HG02571 (cell line): Measurements from ENCODE around the gene RPS6KB2.
A peak's percentile ranks its signal among the peaks of the same experiment; 100 is the strongest.

Experiments
- ATAC-seq: cut with Tn5 transposase; IDR thresholded peaks from one replicate; pipeline ENCODE4 v1.9.1; 2021; ENCODE audit warnings: mild to moderate bottlenecking, moderate library complexity; ENCODE audit not compliant: unreplicated experiment

Gene RPS6KB2

GRCh38 chr11:67410369-67410831 is 17.9 kb upstream of the RPS6KB2 start:
- ATAC-seq, result no peak

GRCh38 chr11:67410984-67411784 is 17.1 kb upstream of the RPS6KB2 start:
- no peak for ATAC-seq

- ATAC-seq, result no peak
These were observed 16.5 kb upstream of the RPS6KB2 start for GRCh38 chr11:67411785-67412152.

- ATAC-seq, result no peak
These were observed 15.7 kb upstream of the RPS6KB2 start for GRCh38 chr11:67412495-67413179.

- no peak for ATAC-seq
These were observed 14.9 kb upstream of the RPS6KB2 start for GRCh38 chr11:67413266-67413849.

- no peak for ATAC-seq
These were observed 12.6 kb upstream of the RPS6KB2 start, which contains the start of gene CARNS1 for GRCh38 chr11:67415501-67416304. TSS of gene CARNS1 (plus strand) at chr11:67415678. CDS start at chr11:67416200, 522 bp downstream.

GRCh38 chr11:67416416-67417335 is 11.6 kb upstream of the RPS6KB2 start:
- no peak for ATAC-seq

- ATAC-seq, result no peak
These were observed 10.9 kb upstream of the RPS6KB2 start for GRCh38 chr11:67417425-67417824.

GRCh38 chr11:67418476-67419281 is 9.6 kb upstream of the RPS6KB2 start:
- no peak for ATAC-seq

- ATAC-seq, result no peak
These were observed 8.8 kb upstream of the RPS6KB2 start for GRCh38 chr11:67419325-67420049.

GRCh38 chr11:67420147-67420645 is 8.1 kb upstream of the RPS6KB2 start:
- ATAC-seq, result no peak

GRCh38 chr11:67420646-67421429 is 7.5 kb upstream of the RPS6KB2 start:
- peak; percentile 71 for ATAC-seq

GRCh38 chr11:67421430-67422031 is 6.8 kb upstream of the RPS6KB2 start:
- no peak for ATAC-seq

- no peak for ATAC-seq
These were observed 5.4 kb upstream of the RPS6KB2 start for GRCh38 chr11:67422891-67423290.

- no peak for ATAC-seq
These were observed 4.8 kb upstream of the RPS6KB2 start for GRCh38 chr11:67423466-67423865.

GRCh38 chr11:67423891-67424613 is 4.2 kb upstream of the RPS6KB2 start:
- no peak for ATAC-seq
